Skin epidermis (tissue), 12 donors: ENCODE results near the gene RAD51AP1.

Source experiments
- H3K27ac ChIP-seq, 21 experiments: fragments of 200-600 bp; sonication (generic) in 11 of 21; one replicate each; pipeline ENCODE4 v1.5.0; 2020; ENCODE audit warnings: mild to moderate bottlenecking in 3 of 21, inconsistent platforms in 2 of 21, moderate library complexity in 2 of 21
- H3K4me3 ChIP-seq, 7 experiments: fragments of 200-600 bp; sonication (generic) in 2 of 7; one replicate each; pipeline ENCODE4 v1.5.0; 2020; ENCODE audit warnings: inconsistent platforms in 2 of 7, mild to moderate bottlenecking in 2 of 7, moderate library complexity in 1 of 7

RAD51AP1 gene

DNA sequence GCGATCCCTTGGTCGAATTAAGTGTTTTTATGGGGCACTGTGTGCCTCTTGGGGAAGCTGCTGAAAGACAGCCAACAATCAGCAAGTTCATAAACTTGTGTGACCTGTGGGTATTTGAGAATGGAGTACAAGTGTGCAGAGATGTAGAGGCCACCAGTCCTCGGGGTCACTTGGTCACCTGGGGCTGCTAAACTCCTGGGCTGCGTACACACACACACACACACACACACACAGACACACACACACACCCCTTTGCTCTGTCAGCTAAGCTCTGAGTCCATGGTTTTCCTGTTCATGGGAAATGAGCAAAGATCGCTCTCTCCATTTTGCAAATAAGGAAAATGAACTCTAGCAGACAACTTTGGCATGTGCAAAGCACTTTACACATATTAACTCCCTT is 47.8 kb downstream of the RAD51AP1 start:
- Histone ChIP-seq H3K27ac (no peak overlapping the region), H3K4me3 (no peak overlapping the region)

DNA sequence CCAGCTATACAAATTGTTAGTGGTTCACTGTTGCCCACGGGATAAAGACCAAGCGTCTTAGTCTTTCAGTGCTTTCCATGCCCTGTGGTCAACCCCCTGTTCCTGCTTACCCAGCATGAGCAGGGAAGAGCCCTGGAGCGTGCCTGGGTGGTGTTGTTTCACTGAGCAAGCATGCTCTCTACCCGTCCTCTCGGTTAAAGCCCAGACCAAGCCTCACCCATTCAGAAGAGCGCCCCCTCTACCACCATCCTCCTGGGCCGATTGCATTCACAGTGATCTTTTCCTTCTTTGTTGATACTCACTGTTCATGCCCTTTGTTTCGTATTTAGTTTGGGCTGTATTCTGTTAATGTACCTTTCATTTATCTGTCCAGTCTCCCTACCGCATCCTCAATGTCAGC is 48.4 kb downstream of the RAD51AP1 start:
- no peak overlapping the region for H3K27ac ChIP-seq
- H3K4me3 ChIP-seq: no peak overlapping the region

DNA sequence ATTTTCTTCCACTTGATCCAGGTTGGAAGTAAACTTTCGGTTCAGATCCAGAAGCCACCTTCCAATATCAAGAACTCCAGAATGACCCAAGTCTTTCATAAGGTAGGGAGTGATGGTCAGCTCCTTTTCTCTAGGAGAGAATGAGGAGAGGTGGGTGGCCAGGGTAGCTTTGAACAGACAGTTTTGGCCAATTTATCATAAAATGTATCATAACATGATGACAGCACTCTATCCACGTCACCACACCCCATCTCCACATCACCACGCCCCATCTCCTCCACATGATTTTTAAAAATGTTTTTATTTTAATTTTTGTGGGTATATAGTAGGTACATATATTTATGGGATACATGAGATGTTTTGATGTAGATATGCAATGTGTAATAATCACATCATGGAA is 50.2 kb downstream of the RAD51AP1 start:
- H3K4me3 ChIP-seq: no peak overlapping the region
- H3K27ac ChIP-seq: no peak overlapping the region

DNA sequence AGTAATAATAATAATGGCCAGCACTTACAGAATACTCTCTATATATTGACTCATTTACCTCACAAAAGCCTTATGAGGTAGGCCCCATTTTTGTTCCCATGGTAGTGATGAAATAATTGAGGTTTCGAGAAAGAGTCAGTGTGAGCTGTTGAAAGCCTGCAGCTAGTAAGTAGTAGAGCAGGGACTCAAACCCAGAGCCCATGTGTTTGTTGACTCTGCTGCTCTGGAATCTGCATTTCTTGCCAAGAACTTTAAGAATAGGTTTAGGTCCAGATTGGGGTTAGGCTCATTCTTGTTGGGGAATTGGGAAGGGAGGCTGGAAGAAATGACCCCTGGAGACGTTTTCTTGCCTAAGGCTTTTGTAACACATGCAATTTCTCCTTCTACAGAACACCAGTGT is 51.3 kb downstream of the RAD51AP1 start:
- no peak overlapping the region for H3K27ac ChIP-seq
- no peak overlapping the region for H3K4me3 ChIP-seq

DNA sequence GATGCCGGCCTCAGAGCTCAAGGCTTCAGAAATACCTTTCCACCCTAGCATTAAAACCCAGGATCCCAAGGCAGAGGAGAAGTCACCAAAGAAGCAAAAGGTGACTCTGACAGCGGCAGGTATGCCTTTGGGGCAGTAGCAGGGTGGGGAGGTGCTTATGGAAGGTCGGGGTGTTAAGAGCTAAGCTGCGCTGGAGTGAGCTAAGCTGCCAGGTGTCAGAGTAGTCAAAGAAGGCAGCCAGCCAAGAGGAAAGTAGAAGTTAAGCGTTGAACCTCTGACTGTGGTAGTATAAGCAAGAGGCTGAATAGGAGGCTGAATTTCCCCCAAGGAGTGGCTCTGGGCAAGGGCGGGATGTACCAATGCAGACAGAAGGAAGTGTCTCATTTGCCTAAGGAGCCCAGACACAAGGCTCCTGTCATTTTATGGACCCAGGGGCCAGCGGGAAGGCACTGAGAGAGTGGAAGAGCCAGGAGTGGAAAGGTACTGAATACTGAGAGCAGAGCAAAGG is 52.5 kb downstream of the RAD51AP1 start:
- Histone ChIP-seq H3K4me3 (no peak overlapping the region), H3K27ac (no peak overlapping the region)

DNA sequence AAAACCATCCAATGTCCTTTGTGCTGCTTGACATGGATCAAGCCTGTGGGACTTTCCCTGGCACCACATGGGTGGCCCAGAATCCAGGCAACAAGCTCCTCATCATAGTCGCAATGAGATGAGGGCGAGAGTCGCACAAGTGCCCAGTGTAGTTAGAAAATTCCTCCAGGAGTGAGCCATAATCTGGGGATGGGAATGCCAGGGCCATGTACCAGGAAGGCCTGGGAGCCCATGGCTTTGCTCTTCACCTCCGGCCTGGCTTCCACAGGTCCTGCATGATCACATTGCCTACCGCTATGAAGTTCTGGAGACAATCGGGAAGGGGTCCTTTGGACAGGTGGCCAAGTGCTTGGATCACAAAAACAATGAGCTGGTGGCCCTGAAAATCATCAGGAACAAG is 57.2 kb downstream of the RAD51AP1 start:
- no peak overlapping the region for H3K4me3 ChIP-seq
- H3K27ac ChIP-seq: no peak overlapping the region

DNA sequence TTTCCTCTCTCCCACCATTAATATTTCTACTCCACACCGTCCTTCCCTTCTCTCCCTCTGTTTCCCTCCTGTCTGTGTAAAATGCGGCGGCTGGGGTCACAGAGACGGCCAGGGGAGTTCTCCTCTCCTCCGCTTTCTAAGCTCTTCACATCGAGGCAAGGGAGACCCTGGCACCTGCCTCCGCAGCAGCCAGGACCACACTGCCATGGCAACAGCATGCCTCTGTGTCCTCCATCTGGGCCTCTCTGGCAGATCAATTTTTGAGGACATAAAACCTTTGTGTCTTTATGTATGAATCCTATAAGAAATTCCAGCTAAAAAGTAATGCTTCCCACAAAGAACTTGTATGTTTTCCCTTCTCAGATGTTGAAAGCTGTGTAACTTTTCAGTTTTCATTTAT is 64.7 kb downstream of the RAD51AP1 start:
- Histone ChIP-seq H3K4me3 (no peak overlapping the region), H3K27ac (no peak overlapping the region)

DNA sequence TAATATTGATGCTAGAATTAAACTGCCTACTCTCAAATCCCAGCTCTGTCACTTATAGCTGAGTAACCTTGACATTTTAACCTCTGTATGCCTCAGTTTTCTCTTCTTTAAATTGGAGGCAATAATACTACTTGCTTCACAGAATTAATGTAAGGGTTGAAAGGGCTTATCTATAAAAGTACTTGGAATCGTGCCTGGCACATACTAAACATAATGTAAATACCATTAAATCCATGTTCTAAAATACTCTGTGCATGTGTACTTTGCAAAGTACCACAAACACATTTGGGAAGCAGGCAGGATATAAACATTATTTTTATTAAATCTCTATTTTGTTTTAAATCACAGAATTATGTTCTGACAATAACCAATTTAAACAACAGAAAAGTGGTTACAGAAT is 65.3 kb downstream of the RAD51AP1 start:
- H3K27ac ChIP-seq: no peak overlapping the region
- no peak overlapping the region for H3K4me3 ChIP-seq

DNA sequence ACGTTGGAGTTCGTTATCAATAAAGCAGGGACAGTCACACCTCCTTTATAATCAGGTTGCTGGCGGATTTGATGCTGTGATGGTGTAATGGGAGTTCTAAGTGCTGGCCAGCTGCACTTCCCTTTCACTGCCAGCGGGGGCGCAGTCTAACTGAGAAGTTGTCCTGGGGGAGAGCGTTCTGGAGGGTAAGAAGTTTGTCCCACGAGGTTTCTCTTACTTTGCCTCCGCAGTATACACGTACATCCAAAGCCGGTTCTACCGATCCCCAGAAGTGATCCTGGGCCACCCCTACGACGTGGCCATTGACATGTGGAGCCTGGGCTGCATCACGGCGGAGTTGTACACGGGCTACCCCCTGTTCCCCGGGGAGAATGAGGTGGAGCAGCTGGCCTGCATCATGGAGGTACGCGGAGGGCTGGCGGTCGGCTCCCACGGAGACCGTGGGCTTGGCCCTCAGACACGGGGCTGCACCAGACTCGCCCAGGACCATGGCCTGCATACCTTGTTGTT is 66.0 kb downstream of the RAD51AP1 start:
- Histone ChIP-seq H3K27ac (peak overlapping the region in 20 of 21 experiments; percentile 25 to 87 (median 67)), H3K4me3 (peak overlapping the region; percentile 51 to 87 (median 73))

DNA sequence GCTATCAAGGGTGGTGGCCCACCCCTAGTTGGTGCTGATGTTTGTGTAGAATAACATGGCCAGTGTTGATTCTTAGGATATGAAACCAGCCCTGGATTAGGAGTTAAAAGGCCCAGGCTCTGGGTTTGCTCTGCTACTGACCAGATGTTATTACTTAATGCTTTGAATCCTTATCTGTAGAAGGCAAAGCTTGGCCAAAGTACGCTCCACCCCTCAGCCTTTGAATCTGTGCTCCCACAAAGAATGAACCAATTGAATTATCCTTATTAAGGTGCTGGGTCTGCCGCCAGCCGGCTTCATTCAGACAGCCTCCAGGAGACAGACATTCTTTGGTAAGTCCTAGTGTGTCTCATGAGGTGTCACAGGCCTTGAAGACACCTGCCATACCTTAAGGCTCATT is 68.4 kb downstream of the RAD51AP1 start:
- Histone ChIP-seq H3K4me3 (no peak overlapping the region), H3K27ac (no peak overlapping the region)

DNA sequence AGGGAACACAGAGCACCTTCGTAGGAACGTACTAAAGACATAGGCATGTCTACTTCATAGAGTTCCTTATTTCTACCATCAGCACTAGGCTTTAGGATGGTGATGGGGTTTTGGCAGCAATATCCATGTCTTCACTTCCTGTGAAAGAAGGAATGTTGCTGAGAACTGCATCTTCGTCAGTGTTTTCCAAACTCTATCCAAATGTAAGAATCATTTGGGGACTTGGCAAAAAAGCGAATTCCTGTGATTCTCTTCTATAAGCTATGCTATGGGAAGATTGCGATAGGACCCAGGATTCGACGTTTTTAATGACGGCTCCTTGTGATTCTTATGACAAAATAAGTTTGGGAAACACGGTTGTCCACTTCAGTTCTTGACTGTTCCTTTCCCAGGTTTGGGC is 70.4 kb downstream of the RAD51AP1 start:
- H3K27ac ChIP-seq: no peak overlapping the region
- no peak overlapping the region for H3K4me3 ChIP-seq
